Osteoblast (primary cell): ENCODE data around the gene RTN4IP1. TPM values are rescaled to one million over a fixed set of nuclear protein-coding genes. Genes with fewer than 3 reads are reported as not detected.
A peak's percentile ranks its signal among the peaks of the same experiment; 100 is the strongest.

Source experiments
- DNase-seq: peaks from one replicate; pipeline ENCODE4 v3.0.0; 2011; ENCODE audit warnings: low spot score, mixed read lengths; ENCODE audit not compliant: insufficient read length; ENCODE audit errors: missing footprints
- H2AFZ ChIP-seq: 2 replicates; pipeline ENCODE4 v1.6.0; 2011; ENCODE audit warnings: mild to moderate bottlenecking, low read length
- H3K27ac ChIP-seq: 2 replicates; pipeline ENCODE4 v1.5.1; 2011; ENCODE audit warnings: mild to moderate bottlenecking, low read depth, low read length, moderate library complexity
- H3K27me3 ChIP-seq: 2 replicates; pipeline ENCODE4 v1.6.0; 2012; ENCODE audit warnings: mild to moderate bottlenecking, control low read depth, inconsistent platforms, low read length, moderate library complexity; ENCODE audit not compliant: insufficient read depth
- H3K36me3 ChIP-seq: 2 replicates; pipeline ENCODE4 v1.5.1; 2011; ENCODE audit warnings: mild to moderate bottlenecking, low read length, control low read depth, moderate library complexity; ENCODE audit not compliant: insufficient read depth
- H3K4me1 ChIP-seq: 2 replicates; pipeline ENCODE4 v1.5.1; 2011; ENCODE audit warnings: mild to moderate bottlenecking, low read length, control low read depth, moderate library complexity; ENCODE audit not compliant: insufficient read depth
- H3K4me2 ChIP-seq: 2 replicates; pipeline ENCODE4 v1.6.0; 2011; ENCODE audit warnings: mild to moderate bottlenecking, low read length; ENCODE audit not compliant: insufficient read depth
- H3K4me3 ChIP-seq: fragments of 200-600 bp; sonication (generic); 3 replicates; pipeline ENCODE4 v1.5.1; 2012; ENCODE audit warnings: mild to moderate bottlenecking, low read length, inconsistent platforms; ENCODE audit not compliant: insufficient read depth
- H3K79me2 ChIP-seq: 2 replicates; pipeline ENCODE4 v1.6.0; 2012; ENCODE audit warnings: mild to moderate bottlenecking, low read length, control low read depth, inconsistent platforms; ENCODE audit not compliant: insufficient read depth
- H3K9me3 ChIP-seq: 2 replicates; pipeline ENCODE4 v1.5.1; 2011; ENCODE audit warnings: low read depth, low read length, control low read depth
- H4K20me1 ChIP-seq: 2 replicates; pipeline ENCODE4 v1.6.0; 2012; ENCODE audit warnings: mild to moderate bottlenecking, low read length, control low read depth; ENCODE audit not compliant: insufficient read depth
- CTCF ChIP-seq: IDR thresholded peaks from 2 replicates; pipeline ENCODE4 v1.5.1; 2011; ENCODE audit warnings: mild to moderate bottlenecking, low read depth, low read length, moderate library complexity; ENCODE audit errors: extremely low read depth
- total RNA-seq: library from RNA; depleted of rRNA; stranded (reverse); fragments of >200 nt; gene quantifications from 2 replicates; pipeline ENCODE4 v1.2.3, GENCODE V29; 2012

The RTN4IP1 gene
- total RNA-seq, 1 donor = 5.1 TPM

GRCh38 chr6:106670236-106670635 lies 40.9 kb upstream of the RTN4IP1 start:
- DNase-seq = peak; percentile 30
- TF ChIP-seq CTCF = no peak
- Histone ChIP-seq H3K79me2 (no peaks in the 10 kb centered on the region), H3K36me3 (peaks cover 3% of the 10 kb centered on the region), H3K4me1 (no peaks in the 10 kb centered on the region), H3K9me3 (no peaks in the 10 kb centered on the region), H2AFZ (no peak overlapping the region), H3K27me3 (no peaks in the 10 kb centered on the region), H4K20me1 (no peaks in the 10 kb centered on the region), H3K27ac (no peak overlapping the region), H3K4me3 (no peak overlapping the region), H3K4me2 (no peak overlapping the region)

- Histone ChIP-seq H3K79me2 (no peaks in the 10 kb centered on the region), H3K27ac (no peak overlapping the region), H3K4me1 (no peaks in the 10 kb centered on the region), H3K27me3 (no peaks in the 10 kb centered on the region), H4K20me1 (no peaks in the 10 kb centered on the region), H3K4me3 (no peak overlapping the region), H3K4me2 (no peak overlapping the region), H3K36me3 (peaks cover 19% of the 10 kb centered on the region), H3K9me3 (no peaks in the 10 kb centered on the region), H2AFZ (no peak overlapping the region)
- DNase-seq = no peak
- TF ChIP-seq CTCF = no peak
These were observed 37.7 kb upstream of the RTN4IP1 start for GRCh38 chr6:106667022-106667402.

GRCh38 chr6:106666282-106667021 lies 37.2 kb upstream of the RTN4IP1 start:
- no peaks in the 10 kb centered on the region for H4K20me1 ChIP-seq
- H3K9me3 ChIP-seq = no peaks in the 10 kb centered on the region
- no peaks in the 10 kb centered on the region for H3K79me2 ChIP-seq
- H2AFZ ChIP-seq = no peak overlapping the region
- H3K27me3 ChIP-seq = no peaks in the 10 kb centered on the region
- no peak for DNase-seq
- no peaks in the 10 kb centered on the region for H3K4me1 ChIP-seq
- H3K27ac ChIP-seq = no peak overlapping the region
- no peak overlapping the region for H3K4me2 ChIP-seq
- H3K36me3 ChIP-seq = peaks cover 19% of the 10 kb centered on the region
- no peak overlapping the region for H3K4me3 ChIP-seq
- no peak for TF ChIP-seq CTCF

GRCh38 chr6:106662458-106662857 lies 33.2 kb upstream of the RTN4IP1 start:
- TF ChIP-seq CTCF = no peak
- Histone ChIP-seq H3K36me3 (peaks cover 35% of the 10 kb centered on the region), H3K9me3 (peaks cover 3% of the 10 kb centered on the region), H3K4me2 (no peak overlapping the region), H2AFZ (no peak overlapping the region), H3K4me3 (no peak overlapping the region), H3K27ac (no peak overlapping the region), H4K20me1 (no peaks in the 10 kb centered on the region), H3K79me2 (no peaks in the 10 kb centered on the region), H3K4me1 (no peaks in the 10 kb centered on the region), H3K27me3 (no peaks in the 10 kb centered on the region)
- no peak for DNase-seq
